Fibroblast of skin of scalp (primary cell): ENCODE measurements around the gene THPO.

ENCODE experiments used
- DNase-seq: peaks from one replicate; pipeline ENCODE4 v3.0.0-alpha.2; 2013

The THPO gene

GRCh38 chr3:184328516-184328915, 49.5 kb downstream of the THPO start:
- DNase-seq = no peak

- DNase-seq = no peak
Observed at GRCh38 chr3:184327171-184327570, 50.8 kb downstream of the THPO start.

GRCh38 chr3:184325715-184326369, 52.2 kb downstream of the THPO start:
- no peak for DNase-seq

GRCh38 chr3:184325269-184325668, 52.7 kb downstream of the THPO start:
- no peak for DNase-seq

- DNase-seq = no peak
Observed at GRCh38 chr3:184323696-184324095, 54.3 kb downstream of the THPO start.

- DNase-seq = no peak
Observed at GRCh38 chr3:184322731-184323487, 55.1 kb downstream of the THPO start.
